NCI-H748 (cell line): ENCODE measurements around the gene BEND2.
A peak's percentile ranks its signal among the peaks of the same experiment; 100 is the strongest.

Experiments
- DNase-seq: peaks from one replicate; lab custom pipeline; 2025; ENCODE audit not compliant: unreplicated experiment; lab: John Stamatoyannopoulos, UW

BEND2 gene

DNA sequence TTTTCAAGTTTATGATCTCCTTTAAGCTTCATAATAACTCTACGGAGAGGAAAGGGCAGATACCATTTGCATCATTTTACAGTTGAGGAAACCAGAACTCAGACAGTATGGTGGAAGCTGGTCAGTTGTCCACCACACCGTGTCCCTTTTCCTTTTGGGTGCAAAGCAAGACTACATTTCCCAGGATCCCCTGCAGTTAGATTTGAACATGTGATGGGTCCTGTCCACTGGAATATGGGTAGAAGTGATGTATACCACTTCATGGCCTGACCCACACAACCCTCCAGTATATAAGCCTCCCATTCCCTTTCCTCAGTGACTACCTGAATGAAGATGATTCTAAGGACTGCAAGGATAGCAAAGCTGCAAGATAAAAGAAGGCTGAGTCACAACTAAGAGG lies 74.7 kb downstream of the BEND2 start:
- no peak for DNase-seq

DNA sequence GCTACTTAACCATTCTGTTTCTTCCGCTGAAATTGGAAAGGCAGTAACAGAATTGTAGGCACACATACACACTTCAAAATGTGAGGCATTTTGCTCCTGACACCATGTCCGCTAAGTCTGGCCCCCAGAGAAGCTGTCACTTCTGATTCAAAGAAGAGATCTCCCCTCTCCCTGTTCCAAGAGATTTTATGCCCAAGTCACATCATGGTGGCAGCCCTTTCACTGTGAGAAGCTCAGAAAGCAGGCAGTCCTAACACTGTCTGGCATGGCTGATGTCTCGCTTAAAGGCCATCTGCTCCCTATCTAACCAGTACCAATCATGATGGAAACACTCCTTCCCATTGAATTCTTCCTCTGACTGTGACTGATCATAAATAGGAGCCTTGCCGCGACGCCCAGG lies 83.9 kb downstream of the BEND2 start:
- DNase-seq: no peak

DNA sequence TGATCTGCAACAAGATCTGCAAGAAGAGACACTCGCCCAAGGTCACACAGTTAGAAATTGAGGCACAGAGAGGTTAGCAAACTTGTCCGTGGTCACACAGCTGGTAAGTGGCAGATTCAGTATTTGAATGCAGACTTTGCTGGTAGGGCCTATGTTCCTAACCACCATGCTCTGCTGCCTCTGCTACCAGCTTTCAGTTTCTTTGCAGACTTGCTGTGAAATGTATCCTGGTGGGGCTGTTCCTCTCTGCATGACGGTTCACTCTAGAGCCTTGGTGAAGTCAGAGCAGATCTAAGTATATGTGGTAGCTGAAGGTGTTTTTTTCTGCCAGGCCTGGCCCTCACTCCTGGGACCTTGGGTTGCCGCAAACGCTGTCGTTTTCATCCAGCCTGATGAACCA lies 87.1 kb downstream of the BEND2 start:
- no peak for DNase-seq

DNA sequence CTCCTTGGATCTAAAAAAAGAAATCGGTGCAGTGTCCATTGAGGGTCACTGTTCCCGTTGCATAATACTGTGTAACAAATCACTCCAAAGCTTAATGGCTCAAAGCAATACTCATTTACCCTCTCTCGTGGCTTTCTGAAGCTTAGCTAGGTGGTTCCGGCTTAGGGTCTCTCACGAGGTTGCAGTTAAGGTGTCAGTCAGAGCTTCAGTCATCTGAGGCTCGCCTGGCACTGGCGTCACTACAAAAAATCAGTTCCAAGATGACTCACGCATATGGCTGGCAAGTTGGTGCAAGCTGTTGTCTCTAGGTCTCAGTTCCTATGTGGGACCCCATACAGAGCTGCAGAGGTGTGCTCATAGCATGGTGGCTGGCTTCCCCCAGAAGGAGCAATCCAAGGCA lies 91.0 kb downstream of the BEND2 start:
- no peak for DNase-seq

DNA sequence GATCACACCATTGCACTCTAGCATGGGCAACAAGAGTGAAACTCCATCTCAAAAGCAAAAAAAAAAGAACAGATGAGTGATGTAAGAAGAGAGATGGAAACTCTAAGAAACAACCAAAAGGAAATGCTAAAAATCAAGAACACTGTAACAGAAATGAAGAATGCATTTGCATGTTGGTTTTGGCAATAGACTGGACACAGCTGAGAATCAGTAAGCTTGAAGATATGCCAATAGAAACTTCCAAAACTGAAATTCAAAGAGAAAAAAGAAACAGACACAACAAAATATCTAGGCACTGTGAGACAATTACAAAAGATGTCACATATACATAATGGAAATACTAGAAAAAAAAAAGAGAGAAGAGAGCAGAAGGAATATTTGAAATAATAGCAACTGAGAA lies 93.7 kb downstream of the BEND2 start:
- DNase-seq: no peak

DNA sequence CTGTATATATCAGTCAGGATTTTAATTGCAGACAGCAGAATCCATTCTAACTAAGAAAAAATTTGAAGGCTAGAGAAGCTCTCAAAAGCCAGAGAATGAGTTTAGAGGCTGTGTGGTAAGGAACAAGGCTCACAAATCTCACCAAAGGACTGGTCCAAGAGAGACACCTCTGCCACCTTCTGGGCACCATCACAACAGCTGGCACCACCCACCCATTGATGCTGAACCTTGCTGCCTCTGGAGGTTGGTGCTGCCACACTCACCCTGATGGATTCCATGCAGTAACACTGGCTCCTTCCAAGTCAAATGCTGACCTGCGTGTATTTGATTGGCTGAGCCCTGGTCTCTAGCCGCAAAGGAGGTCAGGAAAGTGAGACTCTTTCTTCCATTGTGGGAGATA lies 100.8 kb downstream of the BEND2 start:
- peak; percentile 68 for DNase-seq
